Fibroblast of pulmonary artery (primary cell): ENCODE data around the gene FMN1.

Experiments used
- DNase-seq: peaks from one replicate; pipeline ENCODE4 v3.0.0-alpha.2; 2010; ENCODE audit warnings: low read depth
- H3K4me3 ChIP-seq: replicated peaks from 2 replicates; pipeline ENCODE4 v1.5.1; 2011; ENCODE audit warnings: low read depth, mild to moderate bottlenecking, control low read depth, low read length, moderate library complexity
- CTCF ChIP-seq: IDR thresholded peaks from 2 replicates; pipeline ENCODE4 v1.5.1; 2011; ENCODE audit warnings: mild to moderate bottlenecking, control low read depth, low read length, inconsistent platforms; ENCODE audit errors: missing control alignments

The FMN1 gene

GRCh38 chr15:33194704-33195670, at the start of gene FMN1:
Gene FMN1 (minus strand): TSS chr15:33194714. CDS start chr15:33154914, 39,800 bp downstream.
- TF ChIP-seq CTCF, result no peak
- peak; percentile 89 for DNase-seq
- H3K4me3 ChIP-seq, result peak within 1 kb of the TSS; percentile 59

- no peak for TF ChIP-seq CTCF
- H3K4me3 ChIP-seq, result no peak overlapping the region
- DNase-seq, result peak; percentile 24
Observed at GRCh38 chr15:33243869-33244268, 49.4 kb upstream of the FMN1 start.

GRCh38 chr15:33243393-33243792, 48.9 kb upstream of the FMN1 start:
- no peak overlapping the region for H3K4me3 ChIP-seq
- no peak for TF ChIP-seq CTCF
- DNase-seq, result no peak

GRCh38 chr15:33242669-33243191, 48.2 kb upstream of the FMN1 start:
- peak; percentile 42 for TF ChIP-seq CTCF
- peak; percentile 10 for DNase-seq

GRCh38 chr15:33242165-33242564, 47.7 kb upstream of the FMN1 start:
- DNase-seq, result peak; percentile 15
- TF ChIP-seq CTCF, result no peak
- no peak overlapping the region for H3K4me3 ChIP-seq

More at GRCh38 chr15:33242669-33243191, 48.2 kb upstream of the FMN1 start:
- no peak overlapping the region for H3K4me3 ChIP-seq

GRCh38 chr15:33236841-33237509, 42.5 kb upstream of the FMN1 start:
- DNase-seq, result no peak
- no peak overlapping the region for H3K4me3 ChIP-seq
- TF ChIP-seq CTCF, result no peak
